ENCODE data around the gene LEKR1. TPM values are rescaled to one million over a fixed set of nuclear protein-coding genes. Genes with fewer than 3 reads are reported as not detected.

The LEKR1 gene
- total RNA-seq, 1 experiment from 2014 or later, result 1.3 TPM

DNA sequence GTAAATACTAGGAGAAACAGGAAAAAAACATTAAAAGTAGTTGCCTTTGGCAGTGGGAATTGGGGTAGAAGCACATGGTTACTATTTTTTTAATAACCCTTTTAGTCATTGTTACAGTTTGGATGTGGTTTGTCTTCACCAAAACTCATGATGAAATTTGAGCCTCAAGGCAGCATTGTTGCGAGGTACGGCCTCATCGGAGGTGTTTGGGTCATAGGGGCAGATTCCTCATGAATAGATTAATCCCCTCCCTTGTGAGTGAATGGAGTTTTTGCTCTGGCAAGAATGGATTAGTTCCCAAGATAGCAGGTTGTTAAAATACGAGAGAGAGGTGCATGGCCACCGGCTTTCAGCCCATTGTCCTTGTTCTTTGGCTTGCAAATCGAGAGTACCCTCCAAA lies 92.6 kb downstream of the LEKR1 start:
- CTCF ChIA-PET, result no interaction called here
- POLR2A ChIA-PET, result no interaction called here
- no TSS peak for BruUV-seq (replicated peaks)
- Mint-ChIP-seq H3K36me3 (ENCODE audit: insufficient read depth, unreplicated experiment) (no peaks in the 10 kb centered on the region), H3K4me1 (ENCODE audit: insufficient read depth, unreplicated experiment) (no peaks in the 10 kb centered on the region), H3K27me3 (ENCODE audit: insufficient read depth, unreplicated experiment) (no peaks in the 10 kb centered on the region), H3K4me3 (ENCODE audit: unreplicated experiment) (no peak overlapping the region), H3K9me3 (ENCODE audit: unreplicated experiment) (peaks cover 8% of the 10 kb centered on the region), H3K27ac (ENCODE audit: low read depth, unreplicated experiment) (no peak overlapping the region)
- DNase-seq (ENCODE audit: unreplicated experiment), result peak; percentile 8
- intact Hi-C loops (cut with micrococcal nuclease), result no loop called here
- TF ChIP-seq, protein P1, sequence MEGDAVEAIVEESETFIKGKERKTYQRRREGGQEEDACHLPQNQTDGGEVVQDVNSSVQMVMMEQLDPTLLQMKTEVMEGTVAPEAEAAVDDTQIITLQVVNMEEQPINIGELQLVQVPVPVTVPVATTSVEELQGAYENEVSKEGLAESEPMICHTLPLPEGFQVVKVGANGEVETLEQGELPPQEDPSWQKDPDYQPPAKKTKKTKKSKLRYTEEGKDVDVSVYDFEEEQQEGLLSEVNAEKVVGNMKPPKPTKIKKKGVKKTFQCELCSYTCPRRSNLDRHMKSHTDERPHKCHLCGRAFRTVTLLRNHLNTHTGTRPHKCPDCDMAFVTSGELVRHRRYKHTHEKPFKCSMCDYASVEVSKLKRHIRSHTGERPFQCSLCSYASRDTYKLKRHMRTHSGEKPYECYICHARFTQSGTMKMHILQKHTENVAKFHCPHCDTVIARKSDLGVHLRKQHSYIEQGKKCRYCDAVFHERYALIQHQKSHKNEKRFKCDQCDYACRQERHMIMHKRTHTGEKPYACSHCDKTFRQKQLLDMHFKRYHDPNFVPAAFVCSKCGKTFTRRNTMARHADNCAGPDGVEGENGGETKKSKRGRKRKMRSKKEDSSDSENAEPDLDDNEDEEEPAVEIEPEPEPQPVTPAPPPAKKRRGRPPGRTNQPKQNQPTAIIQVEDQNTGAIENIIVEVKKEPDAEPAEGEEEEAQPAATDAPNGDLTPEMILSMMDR (IDR thresholded peaks at IDR 0.05; ENCODE audit: unreplicated experiment), result no peak

DNA sequence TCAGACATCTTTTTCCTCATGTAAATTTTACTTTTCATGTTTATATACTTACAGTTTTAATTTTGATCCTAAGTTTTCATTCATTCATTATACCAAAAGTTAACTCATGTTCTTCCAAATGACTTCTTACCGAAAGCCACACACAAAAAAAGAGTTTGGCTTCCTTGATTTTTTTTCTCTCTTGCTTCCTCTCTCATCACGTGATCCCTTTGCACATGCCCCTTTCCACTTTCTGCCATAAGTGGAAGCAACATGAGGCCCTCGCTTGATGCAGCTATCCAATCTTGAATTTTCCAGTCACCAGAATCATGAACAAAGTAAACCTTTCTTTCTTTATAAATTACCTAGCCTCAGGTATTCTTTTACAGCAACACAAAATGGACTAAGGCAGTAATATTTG lies 93.7 kb downstream of the LEKR1 start:
- no peak for DNase-seq (ENCODE audit: unreplicated experiment)
- BruUV-seq (replicated peaks), result no TSS peak
- H3K27ac Mint-ChIP-seq (ENCODE audit: low read depth, unreplicated experiment), result no peak overlapping the region
- H3K4me3 Mint-ChIP-seq (ENCODE audit: unreplicated experiment), result no peak overlapping the region
- H3K36me3 Mint-ChIP-seq (ENCODE audit: insufficient read depth, unreplicated experiment), result no peaks in the 10 kb centered on the region
- H3K4me1 Mint-ChIP-seq (ENCODE audit: insufficient read depth, unreplicated experiment), result no peaks in the 10 kb centered on the region
- TF ChIP-seq, protein P1 (IDR thresholded peaks at IDR 0.05; ENCODE audit: unreplicated experiment), result no peak
- H3K9me3 Mint-ChIP-seq (ENCODE audit: unreplicated experiment), result peaks cover 1% of the 10 kb centered on the region
- intact Hi-C loops (cut with micrococcal nuclease), result no loop called here
- ChIA-PET POLR2A (no interaction called here), CTCF (interaction anchor here (1.2 kb wide), 1 partner anchor 32 kb away, joined by 3 read pairs; no protein-coding TSS in a partner anchor)
- H3K27me3 Mint-ChIP-seq (ENCODE audit: insufficient read depth, unreplicated experiment), result no peaks in the 10 kb centered on the region

DNA sequence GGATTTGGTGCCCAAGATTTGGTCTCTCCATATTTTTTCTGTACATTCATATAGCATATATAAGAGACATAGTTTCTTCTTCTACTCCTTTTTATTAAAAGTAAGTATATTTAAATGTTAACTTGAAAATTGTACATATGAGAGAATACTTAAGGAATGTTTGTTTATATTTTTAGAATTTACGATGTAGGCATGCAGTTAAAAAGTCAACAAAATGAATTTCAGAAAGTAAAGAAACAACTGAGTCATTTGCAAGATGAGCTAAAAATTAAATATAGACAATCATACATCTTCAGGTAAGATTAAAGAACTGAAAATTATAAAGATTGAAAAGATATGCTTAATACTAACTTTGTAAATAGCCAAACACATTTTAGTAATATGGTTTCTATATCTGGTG lies 94.2 kb downstream of the LEKR1 start:
- Mint-ChIP-seq H3K27me3 (ENCODE audit: insufficient read depth, unreplicated experiment) (no peaks in the 10 kb centered on the region), H3K36me3 (ENCODE audit: insufficient read depth, unreplicated experiment) (no peaks in the 10 kb centered on the region), H3K27ac (ENCODE audit: low read depth, unreplicated experiment) (no peak overlapping the region), H3K4me1 (ENCODE audit: insufficient read depth, unreplicated experiment) (no peaks in the 10 kb centered on the region), H3K4me3 (ENCODE audit: unreplicated experiment) (no peak overlapping the region), H3K9me3 (ENCODE audit: unreplicated experiment) (no peaks in the 10 kb centered on the region)
- CTCF ChIA-PET, result interaction anchor here (1.2 kb wide), 1 partner anchor 31 kb away, joined by 3 read pairs; no protein-coding TSS in a partner anchor
- intact Hi-C loops (cut with micrococcal nuclease), result no loop called here
- POLR2A ChIA-PET, result no interaction called here
- BruUV-seq (replicated peaks), result no TSS peak
- TF ChIP-seq, protein P1 (IDR thresholded peaks at IDR 0.05; ENCODE audit: unreplicated experiment), result no peak
- no peak for DNase-seq (ENCODE audit: unreplicated experiment)

DNA sequence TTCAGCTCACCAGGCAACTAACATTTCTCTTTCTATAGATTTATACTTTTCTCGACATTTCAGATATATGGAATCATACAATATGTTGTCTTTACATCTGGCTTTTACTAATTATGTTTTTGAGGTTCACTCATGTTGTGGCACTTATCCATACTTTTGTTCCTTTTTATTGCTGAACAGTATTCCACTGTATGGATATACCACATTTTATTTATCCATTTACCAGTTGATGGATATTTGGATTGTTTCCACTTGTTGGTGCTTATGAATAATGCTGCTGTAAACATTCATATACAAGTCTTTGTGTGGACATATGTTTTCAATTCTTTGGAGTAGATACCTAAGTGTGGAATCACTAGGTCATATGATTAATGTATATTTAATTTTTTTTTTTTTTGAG lies 97.2 kb downstream of the LEKR1 start:
- H3K27ac Mint-ChIP-seq (ENCODE audit: low read depth, unreplicated experiment), result no peak overlapping the region
- no TSS peak for BruUV-seq (replicated peaks)
- intact Hi-C loops (cut with micrococcal nuclease), result no loop called here
- peaks cover 8% of the 10 kb centered on the region for H3K9me3 Mint-ChIP-seq (ENCODE audit: unreplicated experiment)
- ChIA-PET POLR2A (no interaction called here), CTCF (no interaction called here)
- no peaks in the 10 kb centered on the region for H3K4me1 Mint-ChIP-seq (ENCODE audit: insufficient read depth, unreplicated experiment)
- DNase-seq (ENCODE audit: unreplicated experiment), result no peak
- H3K27me3 Mint-ChIP-seq (ENCODE audit: insufficient read depth, unreplicated experiment), result no peaks in the 10 kb centered on the region
- no peaks in the 10 kb centered on the region for H3K36me3 Mint-ChIP-seq (ENCODE audit: insufficient read depth, unreplicated experiment)
- H3K4me3 Mint-ChIP-seq (ENCODE audit: unreplicated experiment), result no peak overlapping the region
- TF ChIP-seq, protein P1 (IDR thresholded peaks at IDR 0.05; ENCODE audit: unreplicated experiment), result no peak
